RPMI7951 (cell line): ENCODE data around the gene ATP2B2. TPM values are rescaled to one million over a fixed set of nuclear protein-coding genes. Genes with fewer than 3 reads are reported as not detected.
A peak's percentile ranks its signal among the peaks of the same experiment; 100 is the strongest.
"Not testable (repeated sequence)": the region's sequence is repeated elsewhere in the genome, so short reads cannot be mapped to it uniquely, and the experiment has no call there.

Source experiments
- DNase-seq: peaks from one replicate; pipeline ENCODE4 v3.0.0-alpha.2; 2012; ENCODE audit warnings: low read depth
- total RNA-seq: library from RNA; depleted of rRNA; stranded (reverse); fragments of >200 nt; shearing (Covaris generic); gene quantifications from 2 replicates; pipeline ENCODE4 v1.2.3, GENCODE V29; 2014

Gene ATP2B2
- total RNA-seq, 1 experiment from 2014 or later = 0.72 TPM

- DNase-seq = no peak
These were observed 120.6 kb downstream of the ATP2B2 start for GRCh38 chr3:10384541-10385360.

- no peak for DNase-seq
These were observed 121.5 kb downstream of the ATP2B2 start for GRCh38 chr3:10383850-10384248.

- DNase-seq = no peak
These were observed 122.2 kb downstream of the ATP2B2 start for GRCh38 chr3:10382892-10383849.

GRCh38 chr3:10382445-10382844 lies 122.9 kb downstream of the ATP2B2 start:
- not testable (repeated sequence) for DNase-seq

GRCh38 chr3:10381336-10381735 lies 124.0 kb downstream of the ATP2B2 start:
- no peak for DNase-seq

- no peak for DNase-seq
These were observed 124.5 kb downstream of the ATP2B2 start for GRCh38 chr3:10380906-10381305.

GRCh38 chr3:10379961-10380360 lies 125.4 kb downstream of the ATP2B2 start:
- no peak for DNase-seq

GRCh38 chr3:10379161-10379560 lies 126.2 kb downstream of the ATP2B2 start:
- no peak for DNase-seq

- no peak for DNase-seq
These were observed 126.6 kb downstream of the ATP2B2 start for GRCh38 chr3:10378742-10379141.

- DNase-seq = no peak
These were observed 127.1 kb downstream of the ATP2B2 start for GRCh38 chr3:10378246-10378645.

- no peak for DNase-seq
These were observed 128.1 kb downstream of the ATP2B2 start for GRCh38 chr3:10377148-10377725.

- DNase-seq = no peak
These were observed 129.0 kb downstream of the ATP2B2 start for GRCh38 chr3:10376353-10376752.

GRCh38 chr3:10375296-10376053 lies 129.9 kb downstream of the ATP2B2 start:
- DNase-seq = no peak

GRCh38 chr3:10374311-10374710 lies 131.1 kb downstream of the ATP2B2 start:
- DNase-seq = no peak

- DNase-seq = peak; percentile 79
These were observed 131.6 kb downstream of the ATP2B2 start for GRCh38 chr3:10373686-10374261.

- DNase-seq = no peak
These were observed 133.6 kb downstream of the ATP2B2 start for GRCh38 chr3:10371789-10372188.

- peak; percentile 42 for DNase-seq
These were observed 134.2 kb downstream of the ATP2B2 start for GRCh38 chr3:10371167-10371566.

GRCh38 chr3:10370429-10370828 lies 135.0 kb downstream of the ATP2B2 start:
- DNase-seq = peak; percentile 88

- no peak for DNase-seq
These were observed 136.9 kb downstream of the ATP2B2 start for GRCh38 chr3:10368512-10368911.

GRCh38 chr3:10367506-10367905 lies 137.9 kb downstream of the ATP2B2 start:
- DNase-seq = no peak

- DNase-seq = peak; percentile 99
These were observed 138.7 kb downstream of the ATP2B2 start for GRCh38 chr3:10366651-10367101.
